ENCODE measurements around the gene LRRC8E.

The LRRC8E gene

GRCh38 chr19:7860714-7861618 lies 27.3 kb upstream of the LRRC8E start:
- no peak for TF ChIP-seq CTCF (conservative IDR thresholded peaks at IDR 0.05; ENCODE audit: low read length)
- no peak overlapping the region for H3K4me3 ChIP-seq (ENCODE audit: low read length)
- DNase-seq (ENCODE audit: low read depth): no peak

GRCh38 chr19:7861619-7862412 lies 26.5 kb upstream of the LRRC8E start:
- no peak overlapping the region for H3K4me3 ChIP-seq (ENCODE audit: low read length)
- TF ChIP-seq CTCF (conservative IDR thresholded peaks at IDR 0.05; ENCODE audit: low read length): no peak
- no peak for DNase-seq (ENCODE audit: low read depth)

GRCh38 chr19:7862413-7862951 lies 25.8 kb upstream of the LRRC8E start:
- no peak for TF ChIP-seq CTCF (conservative IDR thresholded peaks at IDR 0.05; ENCODE audit: low read length)
- no peak for DNase-seq (ENCODE audit: low read depth)
- no peak overlapping the region for H3K4me3 ChIP-seq (ENCODE audit: low read length)

- H3K4me3 ChIP-seq (ENCODE audit: low read length): no peak overlapping the region
- DNase-seq (ENCODE audit: low read depth): no peak
- TF ChIP-seq CTCF (conservative IDR thresholded peaks at IDR 0.05; ENCODE audit: low read length): no peak
Observed at GRCh38 chr19:7863157-7863970, 24.9 kb upstream of the LRRC8E start.

DNA sequence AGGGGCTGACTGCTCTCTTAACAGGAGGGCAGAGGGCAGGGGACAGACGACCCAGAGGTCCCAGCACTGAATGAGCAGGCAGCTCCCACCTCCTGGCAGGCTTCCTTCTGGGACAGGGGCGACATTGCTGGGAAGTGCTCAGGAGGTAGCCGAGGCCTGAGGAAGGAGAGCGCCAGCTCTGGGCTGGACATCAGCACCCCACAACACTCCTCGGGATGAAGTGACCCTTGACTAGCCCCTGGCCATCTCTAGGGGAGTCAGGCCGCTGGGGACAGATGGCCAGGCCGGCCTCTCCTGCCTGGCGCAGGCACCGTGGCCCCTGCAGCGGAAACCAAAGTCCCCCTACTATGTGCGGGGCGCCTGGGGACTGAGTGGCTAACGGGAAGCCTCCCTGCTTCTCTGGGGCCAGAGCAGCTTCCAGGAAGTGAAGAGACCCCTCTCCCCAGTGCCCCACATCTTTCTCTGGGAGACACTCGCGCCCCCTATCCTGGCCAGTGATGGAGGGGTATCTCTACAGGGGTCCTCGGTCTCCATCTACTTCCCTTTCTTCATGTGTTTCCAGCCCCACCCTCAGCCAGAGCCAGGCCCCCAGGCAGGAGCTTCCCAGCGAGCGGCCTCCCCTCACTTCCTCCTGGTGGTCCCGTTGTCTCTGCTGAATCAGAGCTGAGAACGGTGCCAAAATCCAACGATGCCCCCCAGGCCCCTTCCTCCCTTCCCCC lies 24.2 kb upstream of the LRRC8E start:
- no peak overlapping the region for H3K4me3 ChIP-seq (ENCODE audit: low read length)
- TF ChIP-seq CTCF (conservative IDR thresholded peaks at IDR 0.05; ENCODE audit: low read length): no peak
- DNase-seq (ENCODE audit: low read depth): no peak

- no peak for DNase-seq (ENCODE audit: low read depth)
- TF ChIP-seq CTCF (conservative IDR thresholded peaks at IDR 0.05; ENCODE audit: low read length): no peak
- H3K4me3 ChIP-seq (ENCODE audit: low read length): no peak overlapping the region
Observed at GRCh38 chr19:7864690-7865074, 23.6 kb upstream of the LRRC8E start.
